HG02870 (cell line): ENCODE data around the gene COL5A1.

Experiments used
- ATAC-seq: cut with Tn5 transposase; IDR thresholded peaks from one replicate; pipeline ENCODE4 v1.9.1; 2021; ENCODE audit warnings: mild to moderate bottlenecking, moderate library complexity; ENCODE audit not compliant: unreplicated experiment

COL5A1 gene

GRCh38 chr9:134758949-134759607 is 117.5 kb downstream of the COL5A1 start:
- ATAC-seq, result no peak

GRCh38 chr9:134759913-134760312 is 118.3 kb downstream of the COL5A1 start:
- no peak for ATAC-seq

- no peak for ATAC-seq
These were observed 119.3 kb downstream of the COL5A1 start for GRCh38 chr9:134760750-134761420.

- ATAC-seq, result no peak
These were observed 123.1 kb downstream of the COL5A1 start for GRCh38 chr9:134764473-134765269.

- no peak for ATAC-seq
These were observed 124.2 kb downstream of the COL5A1 start for GRCh38 chr9:134765785-134766184.

GRCh38 chr9:134766587-134766986 is 125.0 kb downstream of the COL5A1 start:
- ATAC-seq, result no peak

GRCh38 chr9:134768332-134768708 is 126.7 kb downstream of the COL5A1 start:
- no peak for ATAC-seq

GRCh38 chr9:134768709-134769351 is 127.2 kb downstream of the COL5A1 start:
- no peak for ATAC-seq

- no peak for ATAC-seq
These were observed 129.7 kb downstream of the COL5A1 start for GRCh38 chr9:134770972-134771971.

- ATAC-seq, result no peak
These were observed 130.7 kb downstream of the COL5A1 start for GRCh38 chr9:134772331-134772730.

GRCh38 chr9:134773842-134774241 is 132.2 kb downstream of the COL5A1 start:
- ATAC-seq, result no peak

GRCh38 chr9:134774410-134774809 is 132.8 kb downstream of the COL5A1 start:
- no peak for ATAC-seq

- no peak for ATAC-seq
These were observed 133.7 kb downstream of the COL5A1 start for GRCh38 chr9:134775081-134775951.

- no peak for ATAC-seq
These were observed 134.6 kb downstream of the COL5A1 start for GRCh38 chr9:134776080-134776796.

GRCh38 chr9:134777153-134777552 is 135.6 kb downstream of the COL5A1 start:
- ATAC-seq, result no peak

GRCh38 chr9:134778156-134778555 is 136.6 kb downstream of the COL5A1 start:
- ATAC-seq, result no peak

- no peak for ATAC-seq
These were observed 137.3 kb downstream of the COL5A1 start for GRCh38 chr9:134778841-134779411.

GRCh38 chr9:134779640-134780039 is 138.0 kb downstream of the COL5A1 start:
- ATAC-seq, result no peak
